ENCODE measurements around the gene ARID5A.
"Not testable (repeated sequence)": the region's sequence is repeated elsewhere in the genome, so short reads cannot be mapped to it uniquely, and the experiment has no call there.

Gene ARID5A

GRCh38 chr2:96536445-96537065 lies at the start of gene ARID5A:
TSS of gene ARID5A (plus strand) at chr2:96536752. CDS start at chr2:96536827, 75 bp downstream.
- peak; percentile 91 for DNase-seq (ENCODE audit: low read depth, low spot score)

- DNase-seq (ENCODE audit: low read depth, low spot score) = no peak
Observed at GRCh38 chr2:96489261-96489660, 47.3 kb upstream of the ARID5A start.

DNA sequence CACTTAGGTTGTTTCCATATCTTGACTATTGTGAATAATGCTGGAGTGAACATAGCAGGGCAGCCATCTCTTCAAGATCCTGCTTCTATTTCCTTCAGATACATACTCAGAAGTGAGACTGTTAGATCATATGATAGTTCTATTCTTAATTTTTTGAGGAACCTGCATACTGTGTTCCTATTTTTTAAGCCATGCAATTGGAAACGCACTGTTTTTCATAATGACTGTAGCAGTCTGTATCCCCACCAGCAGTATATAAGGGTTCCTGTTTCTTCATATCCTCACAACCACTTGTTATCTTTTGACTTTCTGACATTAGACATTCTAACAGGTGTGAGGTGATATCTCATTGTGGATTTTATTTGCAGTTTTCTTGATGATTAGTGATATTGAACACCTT lies 46.9 kb upstream of the ARID5A start:
- no peak for DNase-seq (ENCODE audit: low read depth, low spot score)

GRCh38 chr2:96491860-96492497 lies 44.6 kb upstream of the ARID5A start:
- no peak for DNase-seq (ENCODE audit: low read depth, low spot score)

DNA sequence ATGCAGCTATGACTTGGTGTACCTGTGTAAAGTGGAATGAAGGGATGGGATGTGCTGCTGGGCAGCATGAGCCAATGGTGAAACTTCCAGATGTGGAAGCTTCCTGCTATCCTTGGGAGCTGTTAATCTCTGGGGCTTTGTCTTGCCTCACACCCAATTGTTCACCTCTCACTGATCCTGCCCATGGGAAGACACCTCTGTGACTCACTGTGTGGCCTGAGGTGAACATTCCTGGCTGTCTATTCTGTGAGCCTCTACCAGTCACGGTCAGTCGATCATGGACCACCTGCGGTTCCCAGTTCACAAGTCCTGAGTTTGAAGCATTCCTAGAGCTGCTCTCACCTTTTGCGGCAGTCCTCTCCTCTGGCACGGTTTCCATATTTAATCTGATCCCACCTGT lies 43.5 kb upstream of the ARID5A start:
- DNase-seq (ENCODE audit: low read depth, low spot score) = no peak

DNA sequence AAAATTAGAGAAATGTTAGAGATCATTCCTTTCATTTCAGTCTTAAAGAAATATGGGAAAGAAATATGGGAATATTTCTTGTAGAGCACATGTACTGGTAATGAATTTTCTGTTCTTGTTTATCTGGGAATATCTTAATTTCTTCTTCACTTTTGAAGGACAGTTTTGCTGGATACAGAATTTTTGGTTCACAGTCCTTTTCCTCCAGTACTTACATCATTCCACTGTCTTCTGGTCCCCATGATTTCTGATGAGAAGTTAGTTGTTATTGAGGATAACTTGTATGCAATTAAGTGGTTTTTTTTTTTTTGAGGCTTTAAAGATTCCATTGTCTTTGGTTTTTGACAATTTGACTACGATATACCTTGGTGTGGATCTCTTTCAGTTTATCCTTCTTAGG lies 42.4 kb upstream of the ARID5A start:
- DNase-seq (ENCODE audit: low read depth, low spot score) = no peak

GRCh38 chr2:96495982-96496629 lies 40.4 kb upstream of the ARID5A start:
- DNase-seq (ENCODE audit: low read depth, low spot score) = no peak

DNA sequence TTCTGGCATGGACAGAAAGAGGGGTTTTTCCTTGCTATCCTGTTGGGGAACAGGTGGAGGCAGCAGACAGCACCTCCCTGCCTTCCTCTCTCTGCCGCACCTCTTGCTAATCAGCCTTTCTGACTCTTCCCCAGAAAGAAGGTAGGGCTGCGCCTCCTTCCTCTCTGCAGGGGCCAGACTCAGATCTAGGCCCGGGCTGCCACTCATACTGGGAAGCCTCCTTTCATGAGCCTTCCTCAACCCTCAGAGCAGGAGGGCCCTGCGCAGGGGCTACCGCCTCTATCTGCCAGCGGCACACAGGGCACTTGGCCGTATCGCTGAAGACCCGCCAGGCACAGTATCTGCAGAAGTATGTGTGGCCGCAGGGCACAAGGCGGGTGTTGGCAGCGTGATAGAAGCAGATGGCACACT lies 38.5 kb upstream of the ARID5A start:
- DNase-seq (ENCODE audit: low read depth, low spot score) = no peak

DNA sequence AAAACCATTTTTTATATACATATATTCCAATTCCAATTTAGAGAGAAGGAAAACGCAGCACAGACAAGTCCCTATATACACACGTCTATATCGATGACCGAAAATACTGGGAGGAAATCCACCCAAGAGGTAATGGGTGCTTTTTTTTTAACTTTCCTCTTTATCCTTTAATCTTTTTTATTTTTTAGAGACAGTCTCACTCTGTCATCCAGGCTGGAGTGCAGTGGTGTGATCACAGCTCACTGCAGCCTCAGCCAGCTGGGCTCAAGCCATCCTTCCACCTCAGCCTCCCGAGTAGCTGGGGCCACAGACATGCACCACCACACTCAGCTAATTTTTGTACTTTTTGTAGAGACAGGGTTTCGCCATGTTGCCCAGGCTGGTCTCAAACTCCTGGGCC lies 37.9 kb upstream of the ARID5A start:
- not testable (repeated sequence) for DNase-seq (ENCODE audit: low read depth, low spot score)

- no peak for DNase-seq (ENCODE audit: low read depth, low spot score)
Observed at GRCh38 chr2:96499061-96499960, 37.2 kb upstream of the ARID5A start.

DNA sequence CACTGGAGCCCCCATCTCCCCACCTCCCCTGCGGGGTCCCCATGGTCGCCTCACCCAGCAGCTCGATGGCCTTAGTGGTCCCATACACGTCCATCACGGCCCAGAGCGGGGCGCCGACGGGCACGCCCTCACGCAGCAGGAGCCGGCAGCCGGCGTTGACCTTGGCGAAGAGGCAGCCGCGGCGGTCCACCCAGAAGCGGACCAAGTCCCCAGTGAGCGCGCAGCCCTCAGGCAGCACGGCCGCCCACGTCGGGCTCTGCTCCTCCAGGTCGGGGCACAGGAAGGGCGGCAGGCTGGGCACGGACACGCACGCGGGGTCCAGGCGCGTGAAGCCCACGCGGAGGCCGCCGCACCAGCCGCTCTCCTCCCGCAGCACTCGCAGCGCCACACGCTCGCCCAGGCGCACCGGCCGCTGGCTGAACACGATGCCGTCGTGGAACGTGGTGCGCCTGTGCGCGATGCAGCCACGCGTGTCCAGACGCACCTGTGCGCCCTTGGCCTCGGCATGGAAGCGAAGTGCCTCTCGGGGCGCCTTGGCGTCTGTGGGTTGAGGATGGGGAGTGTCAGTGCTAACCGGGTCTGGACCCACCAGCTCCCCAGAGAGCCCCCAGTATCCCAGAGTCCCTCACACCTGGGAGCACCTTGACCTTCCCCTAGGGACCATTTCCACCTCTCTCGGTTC lies 36.0 kb upstream of the ARID5A start:
- no peak for DNase-seq (ENCODE audit: low read depth, low spot score)

GRCh38 chr2:96501471-96501874 lies 35.1 kb upstream of the ARID5A start:
- no peak for DNase-seq (ENCODE audit: low read depth, low spot score)

GRCh38 chr2:96501886-96502810 lies 34.4 kb upstream of the ARID5A start:
- DNase-seq (ENCODE audit: low read depth, low spot score) = no peak

DNA sequence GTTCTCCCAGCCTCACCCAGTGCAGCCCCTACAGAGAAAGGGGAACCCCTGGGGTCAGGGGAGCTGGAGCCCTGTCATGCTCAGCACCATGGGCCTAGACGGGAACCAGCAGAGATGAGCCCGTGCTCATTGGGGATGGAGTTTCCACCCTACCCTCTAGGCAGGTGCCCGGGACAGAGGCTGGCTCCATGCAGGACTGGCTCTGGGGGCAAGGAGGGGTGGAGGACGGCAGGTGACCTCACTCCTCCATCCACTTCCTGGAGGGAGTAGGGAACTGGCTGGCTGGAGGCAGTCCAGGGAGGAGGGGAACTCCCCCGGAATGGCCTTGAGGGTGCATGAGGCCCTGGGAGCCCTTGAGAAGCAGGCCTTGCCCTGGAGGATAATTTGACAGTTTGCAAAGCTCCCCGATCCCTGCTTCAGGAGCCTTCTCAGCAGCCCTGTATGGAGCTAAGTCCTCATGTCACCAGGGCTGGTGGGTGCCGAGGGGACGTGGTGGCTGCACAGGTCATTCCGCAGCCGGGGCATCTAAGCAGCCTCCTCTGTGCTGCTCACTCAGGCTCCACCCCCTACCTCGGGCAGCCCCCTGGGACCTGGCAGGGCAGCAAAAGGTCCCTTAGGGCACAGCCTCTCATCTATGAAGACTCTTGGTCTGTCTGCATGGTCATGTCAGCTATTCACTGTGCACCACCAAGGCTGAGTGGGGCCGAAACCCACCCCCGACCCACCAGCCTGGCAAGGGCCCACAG lies 33.5 kb upstream of the ARID5A start:
- DNase-seq (ENCODE audit: low read depth, low spot score) = no peak

DNA sequence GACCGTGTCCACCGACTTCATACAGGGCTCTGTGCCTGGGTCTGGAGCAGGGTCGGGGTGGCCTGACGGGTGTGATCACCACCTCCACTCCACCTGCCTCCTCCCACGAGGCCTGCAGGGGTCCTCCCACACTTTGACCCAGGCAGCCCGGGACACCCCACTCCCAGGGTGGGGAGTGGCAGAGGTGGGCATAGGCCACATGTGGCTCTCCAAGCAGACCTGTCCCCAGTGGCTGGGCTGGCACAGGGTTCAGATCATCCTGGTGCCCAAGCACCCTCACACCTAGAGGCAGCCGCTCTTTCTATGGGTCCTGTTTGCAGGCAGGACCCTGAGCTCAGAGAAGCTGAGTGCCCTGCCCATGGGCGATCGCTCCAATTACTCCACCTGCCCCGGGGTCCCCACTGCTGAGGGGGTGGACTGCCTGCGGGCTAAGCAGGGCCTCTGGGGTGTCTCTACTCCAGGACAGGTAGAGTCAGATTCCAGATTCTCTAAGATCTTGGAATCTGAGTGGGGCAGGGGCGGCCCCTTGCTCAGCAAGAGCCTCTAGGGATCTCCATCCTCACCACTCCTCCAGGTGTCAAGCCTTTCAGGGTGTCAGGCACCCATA lies 32.8 kb upstream of the ARID5A start:
- no peak for DNase-seq (ENCODE audit: low read depth, low spot score)

DNA sequence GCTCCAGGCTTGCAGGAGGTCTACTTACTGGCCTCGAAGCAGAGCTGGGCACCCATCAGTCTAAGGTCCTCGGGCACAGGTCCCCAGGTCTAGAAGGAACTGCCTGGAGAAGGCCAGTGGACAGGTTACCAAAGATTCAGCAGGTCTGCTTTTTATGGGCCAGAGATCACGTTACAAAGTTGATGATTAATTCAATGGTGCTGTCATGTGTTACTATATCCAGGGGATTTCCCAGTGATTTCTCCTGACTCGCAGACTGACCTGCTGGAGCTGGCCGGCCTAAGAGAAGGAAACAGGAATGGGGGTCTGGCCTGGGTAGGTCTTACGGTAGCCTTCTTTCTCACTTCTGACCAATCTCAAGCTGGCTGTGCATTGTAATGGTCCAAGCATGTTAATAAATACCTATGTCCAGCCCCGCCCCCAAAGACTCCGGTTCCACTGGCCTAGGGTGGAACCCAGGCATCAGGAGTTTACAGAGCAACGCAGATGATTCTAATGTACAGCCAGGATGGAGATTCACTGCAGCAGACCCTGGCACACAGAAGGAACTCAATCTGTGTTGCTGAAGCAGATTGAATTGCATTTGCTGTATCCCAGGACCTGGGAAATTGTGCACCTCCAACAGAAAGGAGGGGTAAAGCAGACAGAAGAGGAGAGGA lies 31.2 kb upstream of the ARID5A start, which contains the start of gene NEURL3:
TSS of gene NEURL3 (minus strand) at position 127 of the 659 bp plus-strand sequence. CDS start at position 56, 71 bp downstream.
- no peak for DNase-seq (ENCODE audit: low read depth, low spot score)

DNA sequence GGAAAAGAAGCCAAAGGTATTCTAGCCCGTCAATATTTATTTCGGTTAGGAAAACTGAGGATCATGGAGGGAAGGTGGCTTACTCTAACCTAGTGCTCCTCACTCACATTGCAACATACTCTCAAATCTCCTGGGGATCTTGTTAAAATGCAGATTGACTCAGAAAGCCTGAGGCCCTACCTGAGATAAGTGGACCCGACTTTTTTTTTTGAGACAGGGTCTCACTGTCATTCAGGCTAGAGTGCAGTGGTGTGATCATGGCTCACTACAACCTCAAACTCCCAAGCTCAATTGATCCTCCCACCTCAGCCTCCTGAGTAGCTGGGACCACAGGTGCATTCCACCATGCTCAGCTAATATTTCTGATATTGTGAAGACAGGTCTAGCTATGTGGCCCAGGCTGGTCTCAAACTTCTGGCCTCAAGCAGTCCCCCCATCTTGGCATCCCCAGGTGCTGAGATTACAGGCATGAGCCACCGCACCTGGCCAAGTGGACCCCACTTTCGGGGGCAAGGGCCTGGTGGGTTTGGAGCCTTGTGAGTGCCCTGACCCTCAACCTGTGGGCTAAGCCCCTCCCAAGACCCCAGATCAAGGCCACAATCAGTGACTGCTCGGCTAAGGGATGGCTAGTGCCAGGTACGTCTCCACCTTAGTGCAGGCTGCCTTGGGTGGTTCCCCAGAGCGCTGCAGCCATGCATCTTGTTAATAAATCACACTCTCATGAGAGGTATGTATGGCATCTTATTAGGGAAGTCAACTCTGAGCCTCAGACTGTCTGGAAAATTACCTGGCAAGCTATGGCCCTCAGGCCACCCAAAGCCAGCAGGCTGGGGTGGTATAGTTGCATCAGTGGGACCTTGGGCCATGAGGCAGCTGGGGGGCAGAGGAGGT lies 30.3 kb upstream of the ARID5A start:
- DNase-seq (ENCODE audit: low read depth, low spot score) = no peak

GRCh38 chr2:96506907-96507240 lies 29.7 kb upstream of the ARID5A start:
- no peak for DNase-seq (ENCODE audit: low read depth, low spot score)

Data from activated naive CD8-positive, alpha-beta T cell treated with anti-CD3 and anti-CD28 coated beads, Interleukin-2, amount 50 U/mL, for 16 hours (primary cell).